ENCODE results near the gene TEAD3. TPM values are rescaled to one million over a fixed set of nuclear protein-coding genes. Genes with fewer than 3 reads are reported as not detected.

The TEAD3 gene
- polyA plus RNA-seq, 5 donors = 32.0 to 56.7 (median 48.4) TPM

DNA sequence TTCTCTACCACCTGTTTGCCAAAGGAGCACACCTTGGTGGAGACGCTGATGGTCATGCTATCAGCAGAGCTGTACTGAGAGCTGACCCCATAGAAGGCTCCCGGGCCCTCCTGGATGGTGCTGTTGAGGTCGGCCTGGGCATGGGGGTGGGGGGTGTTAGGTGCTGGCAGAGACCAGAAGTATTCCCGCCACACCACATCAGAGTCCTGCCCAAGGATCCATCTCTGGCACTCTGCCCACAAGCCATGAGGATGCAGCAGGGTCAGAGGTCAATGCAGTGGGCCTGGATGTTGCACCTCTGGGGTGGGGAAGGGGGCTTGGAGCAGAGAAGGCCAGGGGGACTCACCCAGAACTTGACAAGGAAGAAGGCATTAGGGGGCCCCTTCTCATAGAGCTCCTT is 21.3 kb downstream of the TEAD3 start:
- DNase-seq = no peak

GRCh38 chr6:35474942-35475570 is 21.8 kb downstream of the TEAD3 start:
- no peak for DNase-seq

- DNase-seq = no peak
Observed at GRCh38 chr6:35474131-35474941, 22.5 kb downstream of the TEAD3 start.

DNA sequence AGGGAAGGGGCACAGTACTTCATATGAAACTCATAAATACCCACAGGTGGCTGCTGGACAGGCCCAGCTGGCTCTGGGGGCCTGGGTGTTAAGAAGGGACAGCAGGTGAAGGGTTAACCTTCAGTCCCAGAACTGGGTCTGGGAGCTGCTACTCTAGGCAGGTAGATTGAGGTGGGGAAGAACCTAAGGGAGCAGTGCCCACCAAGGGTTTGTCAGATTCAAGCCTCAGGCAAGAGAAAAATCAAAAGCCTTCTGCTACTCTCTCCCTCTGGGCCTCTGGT is 23.1 kb downstream of the TEAD3 start:
- no peak for DNase-seq

- no peak for DNase-seq
Observed at GRCh38 chr6:35473075-35473849, 23.6 kb downstream of the TEAD3 start.

- DNase-seq = no peak
Observed at GRCh38 chr6:35471836-35472345, 25.0 kb downstream of the TEAD3 start.

- no peak for DNase-seq
Observed at GRCh38 chr6:35470663-35471120, 26.2 kb downstream of the TEAD3 start.

GRCh38 chr6:35469751-35470662 is 26.9 kb downstream of the TEAD3 start:
- no peak for DNase-seq

- DNase-seq = no peak
Observed at GRCh38 chr6:35468980-35469750, 27.7 kb downstream of the TEAD3 start.

DNA sequence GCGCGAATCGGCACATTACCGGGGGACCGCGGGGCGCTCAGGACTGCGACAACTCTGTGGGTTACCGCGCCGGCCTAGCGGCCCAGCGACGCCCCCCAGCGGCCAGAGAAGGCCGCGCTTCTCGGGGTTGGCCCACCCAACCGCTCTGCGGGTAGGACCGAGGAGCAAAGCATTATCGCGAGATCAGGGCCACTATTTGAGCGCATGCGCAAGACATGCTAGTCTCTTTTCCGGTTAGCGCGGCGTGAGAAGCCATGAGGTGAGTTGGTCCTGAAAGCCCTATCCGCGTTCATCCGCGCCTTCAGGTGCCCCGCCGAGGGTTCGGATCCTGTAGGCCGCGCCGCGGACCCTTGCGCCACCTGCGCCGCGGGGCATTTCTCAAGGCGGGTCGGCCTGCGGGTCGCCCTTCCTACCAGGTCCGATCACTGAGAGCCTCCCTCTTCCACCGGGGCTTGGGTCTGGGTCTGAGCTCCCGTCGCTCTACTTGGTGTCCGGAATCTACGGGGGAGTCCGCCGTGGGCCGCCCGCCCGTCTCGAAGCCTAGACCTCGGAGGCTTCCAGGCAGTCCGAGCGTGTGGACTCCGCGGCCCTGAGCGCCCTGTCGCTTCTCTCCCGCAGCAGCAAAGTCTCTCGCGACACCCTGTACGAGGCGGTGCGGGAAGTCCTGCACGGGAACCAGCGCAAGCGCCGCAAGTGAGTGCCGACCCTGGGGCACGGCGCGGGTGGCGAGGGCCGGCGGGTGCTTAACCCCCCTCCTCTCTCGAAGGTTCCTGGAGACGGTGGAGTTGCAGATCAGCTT is 28.5 kb downstream of the TEAD3 start, which contains the start of gene RPL10A:
Gene RPL10A (plus strand): TSS at position 221 of the 799 bp plus-strand sequence. CDS start 34 bp downstream, at position 255.
- peak; percentile 96 to 97 for DNase-seq

- no peak for DNase-seq
Observed at GRCh38 chr6:35465646-35466045, 31.2 kb downstream of the TEAD3 start.

GRCh38 chr6:35463292-35463691 is 33.6 kb downstream of the TEAD3 start:
- no peak for DNase-seq

DNA sequence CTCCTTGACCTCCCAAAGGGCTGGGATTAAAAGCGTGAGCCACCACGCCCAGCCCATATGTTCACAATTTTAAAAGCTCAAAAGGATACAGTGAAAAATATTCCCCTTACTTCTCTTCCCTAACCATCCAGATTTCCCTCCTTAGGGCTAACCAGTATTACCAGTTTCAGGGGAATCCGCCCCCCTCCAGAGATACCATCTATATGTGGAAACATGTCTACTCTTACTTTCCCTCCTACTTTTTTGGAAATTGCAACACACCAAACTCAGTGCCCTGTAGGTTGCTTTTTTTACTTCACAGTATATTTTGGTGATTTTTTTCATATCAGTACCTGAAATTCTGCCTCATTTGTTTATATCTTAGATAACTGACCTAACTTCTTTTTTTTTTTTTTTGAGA is 35.6 kb downstream of the TEAD3 start:
- DNase-seq = no peak

GRCh38 chr6:35457907-35458306 is 39.0 kb downstream of the TEAD3 start:
- DNase-seq = no peak

DNA sequence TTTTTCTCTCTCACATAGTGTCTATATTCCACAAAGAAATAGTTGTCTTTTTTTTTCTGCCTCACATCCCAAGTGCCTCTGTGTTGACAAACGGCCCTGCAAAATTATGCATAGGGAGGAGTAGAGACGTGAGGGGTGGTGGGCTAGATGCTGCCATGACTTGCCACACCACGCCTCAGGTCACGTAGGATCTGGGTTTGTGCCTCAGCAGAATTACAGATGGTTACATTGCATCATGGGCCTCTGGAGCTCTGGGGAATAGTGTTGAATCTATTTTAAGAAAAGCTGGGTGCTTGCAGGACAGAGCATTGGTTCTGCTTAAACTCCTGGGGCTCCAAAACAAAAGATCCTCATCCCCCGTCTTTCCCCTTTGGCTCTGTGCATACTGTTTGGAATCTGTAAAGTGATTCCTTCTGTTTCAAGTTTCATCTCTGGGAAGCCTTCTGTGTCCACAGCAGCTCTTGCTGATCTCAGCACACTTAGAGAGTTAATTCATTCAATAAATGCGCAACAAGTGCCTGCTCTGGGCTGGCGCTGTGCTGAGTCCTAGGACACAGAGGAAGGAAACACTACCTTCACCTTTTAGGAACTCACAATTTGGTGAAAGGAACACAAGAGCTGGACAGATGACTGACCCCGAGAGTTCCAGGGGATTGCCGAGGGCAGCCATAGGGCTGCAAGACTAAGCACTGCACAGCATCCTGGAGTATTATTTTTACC is 42.3 kb downstream of the TEAD3 start:
- no peak for DNase-seq

DNA sequence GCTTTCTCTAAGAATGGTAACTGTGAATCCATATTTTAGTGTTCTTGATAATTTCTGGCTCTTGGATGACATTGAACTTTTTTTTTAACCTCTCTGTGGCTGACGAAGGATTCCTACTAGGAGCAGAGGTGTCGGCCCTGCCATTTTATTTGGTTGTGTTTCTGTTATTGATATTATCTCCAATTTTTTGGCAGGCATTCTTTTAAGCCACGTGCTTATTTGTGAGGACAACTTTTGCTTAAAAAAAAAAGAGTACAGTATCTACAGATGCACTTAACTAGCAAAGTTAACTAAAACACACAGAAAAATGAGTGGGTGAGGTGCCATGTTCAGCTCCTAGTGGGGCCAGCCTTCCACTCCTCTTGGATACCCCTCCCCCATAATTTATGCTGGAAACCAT is 43.6 kb downstream of the TEAD3 start:
- no peak for DNase-seq

DNA sequence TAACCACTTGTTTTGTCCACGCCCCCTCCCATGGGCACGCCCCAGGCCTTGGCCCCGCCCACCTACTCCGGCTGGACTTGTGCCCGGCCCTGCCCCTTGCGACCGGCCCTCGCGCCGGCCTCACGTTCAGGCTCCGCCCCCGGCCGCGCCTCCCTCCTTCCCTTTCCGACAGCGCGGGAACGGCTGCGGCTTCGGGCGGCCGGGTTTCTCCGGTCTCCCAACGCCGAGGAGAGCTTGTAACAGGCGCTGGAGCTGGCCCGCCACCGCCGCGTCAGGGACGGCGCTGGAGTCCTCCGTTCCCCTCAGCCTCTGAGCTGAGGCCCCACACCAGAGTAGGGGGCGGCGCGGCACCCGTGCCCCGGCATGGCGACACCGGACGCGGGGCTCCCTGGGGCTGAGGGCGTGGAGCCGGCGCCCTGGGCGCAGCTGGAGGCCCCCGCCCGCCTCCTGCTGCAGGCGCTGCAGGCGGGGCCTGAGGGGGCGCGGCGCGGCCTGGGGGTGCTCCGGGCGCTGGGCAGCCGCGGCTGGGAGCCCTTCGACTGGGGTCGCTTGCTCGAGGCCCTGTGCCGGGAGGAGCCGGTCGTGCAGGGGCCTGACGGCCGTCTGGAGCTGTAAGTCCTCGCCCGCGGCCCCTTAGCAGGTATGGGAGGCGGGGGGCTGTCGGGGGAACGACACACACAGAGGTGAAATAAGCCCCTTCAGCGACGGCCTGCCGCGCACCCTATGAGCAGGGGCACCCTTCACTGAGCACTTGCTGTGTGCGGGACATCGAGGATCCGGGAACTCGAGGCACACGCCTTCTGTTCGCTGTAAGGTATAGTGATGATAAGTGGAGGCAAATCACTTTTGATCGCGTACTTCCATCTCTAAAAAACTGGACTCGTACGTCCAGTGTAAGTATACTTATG is 44.4 kb downstream of the TEAD3 start, which contains the start of gene FANCE:
Gene FANCE (plus strand): TSS at position 156 of the 908 bp plus-strand sequence. CDS start 208 bp downstream, at position 364.
- peak; percentile 92 to 94 for DNase-seq
